ENCODE results near the gene ZG16. TPM values are rescaled to one million over a fixed set of nuclear protein-coding genes. Genes with fewer than 3 reads are reported as not detected.

Gene ZG16
- total RNA-seq, 1 donor from 2014 or later = not detected

GRCh38 chr16:29742683-29743275 lies 35.3 kb upstream of the ZG16 start:
- H3K27ac Mint-ChIP-seq (ENCODE audit: unreplicated experiment) = no peak overlapping the region
- H3K27me3 Mint-ChIP-seq (ENCODE audit: unreplicated experiment) = peaks cover 3% of the 10 kb centered on the region
- no peak for DNase-seq (ENCODE audit: low spot score)
- peaks cover 4% of the 10 kb centered on the region for H3K36me3 Mint-ChIP-seq (ENCODE audit: low read depth, unreplicated experiment)
- peaks cover 3% of the 10 kb centered on the region for H3K4me1 Mint-ChIP-seq (ENCODE audit: unreplicated experiment)
- no peaks in the 10 kb centered on the region for H3K9me3 Mint-ChIP-seq (ENCODE audit: unreplicated experiment)
- no peak overlapping the region for H3K4me3 Mint-ChIP-seq (ENCODE audit: unreplicated experiment)
- TF ChIP-seq CTCF (IDR thresholded peaks at IDR 0.05; ENCODE audit: unreplicated experiment) = no peak

- H3K36me3 Mint-ChIP-seq (ENCODE audit: low read depth, unreplicated experiment) = peaks cover 4% of the 10 kb centered on the region
- H3K9me3 Mint-ChIP-seq (ENCODE audit: unreplicated experiment) = no peaks in the 10 kb centered on the region
- H3K27ac Mint-ChIP-seq (ENCODE audit: unreplicated experiment) = no peak overlapping the region
- peaks cover 3% of the 10 kb centered on the region for H3K4me1 Mint-ChIP-seq (ENCODE audit: unreplicated experiment)
- no peak overlapping the region for H3K4me3 Mint-ChIP-seq (ENCODE audit: unreplicated experiment)
- DNase-seq (ENCODE audit: low spot score) = no peak
- TF ChIP-seq CTCF (IDR thresholded peaks at IDR 0.05; ENCODE audit: unreplicated experiment) = no peak
- H3K27me3 Mint-ChIP-seq (ENCODE audit: unreplicated experiment) = peaks cover 3% of the 10 kb centered on the region
These were observed 34.6 kb upstream of the ZG16 start for GRCh38 chr16:29743475-29743826.

- H3K9me3 Mint-ChIP-seq (ENCODE audit: unreplicated experiment) = no peaks in the 10 kb centered on the region
- H3K27me3 Mint-ChIP-seq (ENCODE audit: unreplicated experiment) = peaks cover 4% of the 10 kb centered on the region
- H3K36me3 Mint-ChIP-seq (ENCODE audit: low read depth, unreplicated experiment) = peaks cover 4% of the 10 kb centered on the region
- no peak for DNase-seq (ENCODE audit: low spot score)
- no peak for TF ChIP-seq CTCF (IDR thresholded peaks at IDR 0.05; ENCODE audit: unreplicated experiment)
- peaks cover 3% of the 10 kb centered on the region for H3K4me1 Mint-ChIP-seq (ENCODE audit: unreplicated experiment)
- no peak overlapping the region for H3K4me3 Mint-ChIP-seq (ENCODE audit: unreplicated experiment)
- no peak overlapping the region for H3K27ac Mint-ChIP-seq (ENCODE audit: unreplicated experiment)
These were observed 34.1 kb upstream of the ZG16 start for GRCh38 chr16:29743827-29744531.

- Mint-ChIP-seq H3K36me3 (ENCODE audit: low read depth, unreplicated experiment) (peaks cover 4% of the 10 kb centered on the region), H3K9me3 (ENCODE audit: unreplicated experiment) (no peaks in the 10 kb centered on the region), H3K27ac (ENCODE audit: unreplicated experiment) (no peak overlapping the region), H3K27me3 (ENCODE audit: unreplicated experiment) (peaks cover 5% of the 10 kb centered on the region), H3K4me1 (ENCODE audit: unreplicated experiment) (peaks cover 3% of the 10 kb centered on the region), H3K4me3 (ENCODE audit: unreplicated experiment) (no peak overlapping the region)
- TF ChIP-seq CTCF (IDR thresholded peaks at IDR 0.05; ENCODE audit: unreplicated experiment) = no peak
- DNase-seq (ENCODE audit: low spot score) = no peak
These were observed 33.4 kb upstream of the ZG16 start for GRCh38 chr16:29744541-29745101.

Measured in endothelial cell (in vitro differentiated cells).